Fibroblast of skin of abdomen (primary cell): ENCODE data around the gene TYSND1.
"Not testable (repeated sequence)": the region's sequence is repeated elsewhere in the genome, so short reads cannot be mapped to it uniquely, and the experiment has no call there.

Experiments
- DNase-seq: peaks from one replicate; pipeline ENCODE4 v3.0.0-alpha.2; 2013

The TYSND1 gene

DNA sequence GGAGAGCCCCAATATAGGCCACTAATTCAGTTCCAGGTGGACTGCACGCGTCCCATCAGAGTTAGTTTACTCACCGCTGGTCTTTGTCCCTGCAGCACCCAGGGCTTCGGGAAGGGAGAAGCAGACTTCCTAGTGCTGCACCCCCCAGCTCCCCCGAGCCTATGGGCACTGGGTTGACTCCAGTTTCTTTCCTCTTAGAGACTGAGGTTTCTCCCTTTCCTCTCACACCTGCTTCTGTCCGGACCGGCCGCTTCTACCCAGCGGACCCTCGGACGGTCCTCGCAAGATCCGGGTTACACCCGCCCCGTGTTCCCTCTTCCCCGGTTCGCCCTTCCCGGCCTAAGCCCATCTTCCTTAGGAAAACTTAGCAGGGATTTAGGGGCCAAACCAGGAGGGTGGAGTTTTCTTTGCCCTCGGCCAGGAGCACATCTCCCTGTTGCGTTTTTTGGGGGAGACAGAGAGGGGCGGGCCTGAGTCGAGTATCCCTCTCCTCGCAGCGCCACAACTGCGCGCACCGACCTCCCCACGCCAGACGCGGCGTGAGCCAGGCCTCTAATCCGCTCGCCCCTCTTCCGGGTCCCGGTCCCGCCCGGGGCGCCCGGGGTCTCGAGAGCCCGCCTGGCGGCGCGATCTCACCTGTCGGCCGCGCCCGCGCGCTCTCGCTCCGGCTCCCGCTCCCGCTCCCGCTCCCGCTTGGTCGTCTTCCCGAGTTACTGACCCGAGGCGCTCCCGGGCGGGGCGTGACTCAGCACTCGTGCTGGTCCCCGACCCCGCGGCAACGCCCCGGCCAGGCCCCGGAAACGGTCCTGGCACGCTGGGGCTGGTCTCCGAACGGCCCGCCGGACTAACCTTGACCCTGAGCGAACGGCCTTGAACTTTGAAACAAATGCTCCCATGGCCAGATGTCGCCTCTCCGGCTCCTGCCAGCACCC lies 14.1 kb downstream of the TYSND1 start, which contains the start of gene AIFM2:
AIFM2 (minus strand) TSS at position 728 of the 932 bp plus-strand sequence. CDS start 8,741 bp downstream, outside the sequence.
- DNase-seq = peak; percentile 56

DNA sequence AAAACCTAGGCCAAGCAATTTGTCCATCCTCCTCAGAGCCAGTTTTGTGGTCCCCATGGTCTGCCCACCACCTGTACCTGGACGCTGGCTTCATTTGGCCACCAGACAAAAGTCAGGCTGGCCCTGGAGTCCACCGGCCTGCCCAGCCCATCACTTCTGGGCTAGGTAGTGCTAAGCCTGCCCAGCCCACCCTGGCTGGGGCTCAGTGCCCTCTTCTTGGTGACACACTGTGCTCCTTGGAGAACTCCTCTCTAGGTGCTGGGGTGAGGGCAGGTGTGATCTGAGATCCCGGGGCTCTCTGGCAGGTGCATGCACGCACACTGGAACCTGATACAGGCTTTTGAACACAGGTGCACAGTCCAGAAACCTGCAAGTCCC lies 15.0 kb downstream of the TYSND1 start:
- no peak for DNase-seq

DNA sequence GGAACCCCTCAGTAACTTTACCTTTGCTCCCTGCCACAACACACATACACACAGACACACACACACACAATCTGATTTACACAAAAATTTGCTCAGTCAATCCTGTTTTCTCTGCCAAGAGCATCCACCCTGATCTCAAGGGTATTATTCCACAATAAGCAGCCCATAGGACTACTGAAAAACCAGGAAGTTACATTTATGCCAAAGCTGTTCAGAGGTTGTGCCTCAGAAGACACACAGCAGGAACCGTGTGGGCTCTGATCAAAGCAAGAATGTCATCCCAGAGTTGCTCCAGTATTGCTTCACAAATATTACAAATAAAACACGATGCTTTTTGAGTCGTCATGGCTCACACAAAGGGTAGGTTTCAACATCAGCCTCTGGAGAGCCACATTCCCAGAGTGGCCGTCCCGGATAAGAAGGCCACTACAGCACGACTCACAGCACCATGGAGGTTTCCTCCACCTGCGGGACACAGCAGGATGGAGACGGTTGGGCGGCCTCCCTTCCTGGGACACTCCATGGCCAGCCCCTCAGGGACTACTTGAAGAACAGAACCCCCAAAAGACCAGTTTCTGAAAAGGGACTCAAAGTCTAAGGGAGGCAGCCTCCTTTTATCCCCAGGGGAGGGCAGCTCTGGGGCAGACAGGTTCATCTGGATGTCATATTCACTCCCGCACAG lies 15.5 kb downstream of the TYSND1 start:
- peak; percentile 42 for DNase-seq

DNA sequence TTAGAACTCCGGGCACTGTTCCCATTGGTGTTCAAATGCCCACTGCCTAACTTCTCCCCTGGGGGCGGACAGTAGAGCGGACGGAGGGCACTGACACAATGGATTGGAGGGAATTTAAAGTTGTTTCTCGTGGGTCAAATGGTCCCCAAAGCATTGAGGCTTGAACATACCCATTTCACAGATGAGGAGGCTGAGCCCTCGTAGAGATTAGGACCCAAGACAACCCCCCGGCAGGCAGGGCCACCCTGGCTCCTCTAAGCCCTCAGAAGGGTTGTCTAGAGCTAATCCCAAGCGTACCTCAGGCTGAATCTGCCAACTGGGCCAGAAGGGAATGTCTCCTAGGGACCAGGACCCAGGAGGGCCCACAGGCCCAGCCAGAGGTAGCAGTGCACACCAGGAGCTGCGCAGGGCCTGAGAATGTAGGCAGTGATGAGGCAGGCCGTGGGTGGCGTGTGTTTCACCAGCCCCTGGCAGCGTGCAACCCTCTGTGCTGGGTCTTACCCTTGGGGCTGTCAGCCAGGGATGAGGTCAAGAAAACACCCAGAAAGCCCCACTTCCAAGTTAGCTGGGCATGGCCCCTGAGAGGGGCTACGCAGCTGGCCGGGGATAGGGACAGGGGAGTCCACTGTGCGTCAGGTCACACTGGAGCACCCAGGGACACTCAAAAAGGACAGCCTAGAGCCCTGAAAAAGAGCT lies 19.7 kb downstream of the TYSND1 start:
- no peak for DNase-seq

DNA sequence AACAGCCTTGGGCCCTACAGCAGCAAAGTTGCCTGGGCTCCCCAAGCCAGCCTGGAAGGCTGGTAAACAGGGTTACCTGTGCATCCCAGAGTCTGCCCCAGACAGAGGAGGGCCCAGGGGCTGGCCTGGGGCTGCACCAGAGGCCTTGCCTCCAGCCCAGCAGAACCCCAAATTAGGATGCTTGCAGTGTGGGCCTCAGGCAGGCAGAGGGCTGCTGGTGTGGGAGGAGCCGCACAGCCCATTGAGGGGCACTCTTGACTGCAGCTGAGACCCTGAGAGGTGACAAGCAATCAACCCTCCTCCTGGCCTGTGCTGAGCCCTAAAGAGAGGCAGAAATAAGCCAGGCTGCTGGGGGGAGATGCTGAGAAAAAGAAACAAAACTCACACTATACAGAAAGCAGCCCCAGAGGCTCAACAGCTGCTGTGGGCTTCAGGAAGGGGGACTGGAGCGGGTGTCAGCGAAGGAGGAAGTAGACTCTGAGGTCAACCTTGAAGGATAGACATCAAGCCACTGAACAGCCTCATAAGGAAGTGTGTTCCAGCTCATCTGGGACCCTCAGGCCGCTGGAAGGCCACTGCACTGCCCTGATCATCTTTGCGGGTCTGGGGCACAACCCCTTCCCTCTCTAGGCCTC lies 20.5 kb downstream of the TYSND1 start:
- DNase-seq = no peak

DNA sequence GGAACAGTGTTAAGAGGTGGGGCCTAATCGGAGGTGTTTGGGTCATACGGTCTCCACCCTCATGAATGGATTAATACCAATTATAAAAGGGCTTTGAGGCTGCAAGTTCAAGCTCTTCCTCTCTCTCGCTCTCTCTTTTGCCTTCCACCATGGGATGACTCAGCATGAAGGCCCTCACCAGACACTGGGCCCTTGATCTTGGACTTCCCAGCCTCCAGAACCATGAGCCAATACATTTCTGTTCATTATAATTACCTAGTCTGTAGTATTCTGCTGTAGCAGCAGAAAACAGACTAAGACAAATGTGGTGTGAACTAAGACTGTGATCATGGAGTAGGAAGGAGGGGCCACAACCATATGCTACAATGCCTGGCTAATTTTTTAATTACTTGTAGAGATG lies 21.6 kb downstream of the TYSND1 start:
- DNase-seq = no peak

DNA sequence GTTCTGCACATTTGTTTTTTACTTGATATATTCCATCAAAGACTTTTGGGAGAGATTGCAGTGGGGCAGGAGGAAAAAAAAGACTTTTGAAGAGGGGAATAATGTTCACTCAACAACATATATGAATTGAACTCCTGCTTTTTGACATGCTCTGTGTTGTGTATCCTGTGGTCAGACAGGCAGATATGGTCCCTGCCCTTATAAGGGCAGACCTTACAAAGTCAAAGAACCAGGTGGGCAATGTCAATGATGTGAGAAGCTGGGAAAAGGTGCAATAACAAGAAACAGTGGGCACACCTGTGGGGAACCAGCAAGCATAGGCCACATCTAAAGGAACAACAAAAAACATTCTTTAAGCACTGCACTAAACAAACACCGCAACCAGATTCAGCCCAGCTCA lies 22.1 kb downstream of the TYSND1 start:
- DNase-seq = no peak

DNA sequence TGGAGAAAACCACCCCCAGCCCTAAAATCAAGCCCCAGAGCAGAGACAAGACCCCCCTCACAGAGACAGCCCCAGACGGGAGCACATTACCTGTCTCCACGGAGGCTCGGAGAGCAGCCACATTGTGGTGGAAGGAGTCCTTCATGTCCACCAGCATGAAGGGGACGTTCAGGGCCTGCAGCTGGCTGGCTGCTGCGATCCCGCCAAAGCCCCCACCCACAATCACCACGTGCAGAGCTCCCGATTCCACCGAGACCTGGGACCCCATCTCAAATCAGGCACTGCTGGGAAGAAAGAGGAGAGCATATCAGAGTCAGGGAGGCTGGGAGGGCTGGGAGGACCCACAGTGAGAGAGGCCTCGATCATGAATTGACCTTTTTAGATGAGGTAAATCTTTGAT lies 22.7 kb downstream of the TYSND1 start:
- DNase-seq = no peak

DNA sequence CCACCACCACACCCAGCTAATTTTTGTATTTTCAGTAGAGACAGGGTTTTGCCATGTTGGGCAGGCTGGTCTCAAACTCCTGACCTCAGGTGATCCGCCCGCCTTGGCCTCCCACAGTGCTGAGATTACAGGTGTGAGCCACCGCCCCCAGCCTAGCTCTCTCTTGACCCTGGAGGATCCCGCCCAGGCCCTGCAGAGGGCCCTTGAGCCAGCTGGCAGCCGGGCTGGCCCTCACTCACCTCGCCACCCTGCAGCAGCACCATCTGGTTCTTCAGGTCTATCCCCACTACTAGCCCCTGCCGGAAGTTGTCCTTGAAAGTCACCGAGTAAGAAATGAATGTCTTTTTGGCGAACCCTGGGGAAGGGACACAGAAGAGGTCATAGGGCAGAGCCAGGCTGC lies 23.3 kb downstream of the TYSND1 start:
- not testable (repeated sequence) for DNase-seq

DNA sequence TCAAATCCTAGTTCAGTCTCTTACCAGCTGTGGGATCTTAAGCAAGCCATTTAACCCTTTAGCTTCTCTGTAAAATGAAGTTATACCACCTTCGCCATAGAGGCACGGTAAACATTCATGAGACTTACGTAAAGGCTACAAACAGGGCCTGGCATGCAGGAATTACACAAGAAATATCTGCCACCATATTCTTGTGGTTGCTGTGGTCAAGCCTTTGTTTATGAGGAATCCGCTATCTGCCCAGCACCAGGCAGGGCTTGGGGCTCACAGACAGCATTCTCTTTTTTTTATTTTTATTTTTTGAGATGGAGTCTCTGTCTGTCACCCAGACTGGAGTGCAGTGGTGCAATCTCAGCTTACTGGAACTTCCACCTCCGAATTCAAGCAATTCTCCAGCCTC lies 23.8 kb downstream of the TYSND1 start:
- no peak for DNase-seq

DNA sequence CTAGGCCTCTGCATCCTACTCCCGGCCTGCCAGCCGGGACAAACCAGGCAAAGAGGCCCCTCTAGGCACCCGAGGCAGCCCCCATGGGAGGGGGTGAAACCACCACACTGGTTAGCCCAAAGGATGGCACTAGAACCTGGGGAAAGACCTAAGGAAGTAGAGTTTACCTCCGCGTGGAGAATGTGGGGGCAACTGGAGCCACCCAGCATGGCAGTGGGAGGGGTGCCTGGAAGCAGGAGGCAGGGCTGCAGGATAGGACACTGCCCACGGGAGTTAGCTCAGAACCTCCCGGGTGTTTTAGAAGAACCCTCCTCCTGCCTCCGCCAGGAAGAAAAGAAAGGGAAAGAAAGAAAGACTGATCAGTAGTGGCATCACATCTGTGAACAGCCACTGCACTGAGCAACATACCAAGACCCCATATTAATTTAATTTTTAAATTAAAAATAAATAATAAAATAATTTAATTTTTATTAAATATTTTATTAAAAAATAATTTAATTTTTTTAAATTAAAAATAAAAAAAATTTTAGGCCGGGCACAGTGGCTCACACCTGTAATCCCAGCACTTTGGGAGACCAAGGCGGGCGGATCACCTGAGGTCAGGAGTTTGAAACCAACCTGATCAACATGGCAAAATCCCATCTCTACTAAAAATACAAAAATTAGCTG lies 25.1 kb downstream of the TYSND1 start:
- no peak for DNase-seq

DNA sequence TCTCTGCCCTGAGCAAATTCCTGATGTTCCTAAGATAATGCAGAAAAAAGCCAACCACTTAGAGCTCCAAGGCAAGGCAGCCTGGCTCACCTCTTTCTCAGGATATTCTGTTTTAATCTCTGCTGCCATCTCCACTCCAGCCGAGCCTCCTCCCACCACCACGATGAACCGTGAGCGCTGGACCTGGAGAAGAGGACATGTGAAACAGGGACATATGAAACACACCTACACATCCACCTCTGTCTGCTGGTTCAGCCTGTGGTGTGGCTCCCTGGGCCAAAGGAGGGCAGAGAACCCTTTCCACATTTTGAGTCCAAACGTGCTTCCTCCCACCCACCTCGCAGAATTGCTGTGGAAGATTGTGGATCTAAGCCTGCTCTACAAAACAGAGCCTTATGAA lies 26.1 kb downstream of the TYSND1 start:
- DNase-seq = no peak

DNA sequence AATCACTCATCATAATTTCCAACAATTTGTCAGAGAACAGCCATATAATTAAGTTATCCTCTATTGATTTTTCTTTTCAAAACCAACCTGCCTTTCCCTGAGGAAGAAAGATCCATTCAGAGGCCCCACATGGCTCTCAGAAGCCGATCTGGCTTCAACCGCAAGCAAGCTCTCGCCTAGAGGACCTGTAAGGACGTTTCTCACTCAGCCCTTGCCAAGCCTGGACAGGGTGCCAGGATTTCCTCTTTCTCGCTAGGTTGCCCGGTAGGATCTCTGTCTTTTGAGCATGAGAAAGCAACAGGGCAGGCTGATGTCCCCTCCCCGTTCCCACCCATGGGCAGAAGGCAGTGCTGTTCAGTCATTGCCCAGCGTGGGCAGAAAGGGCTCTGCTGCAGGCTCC lies 26.9 kb downstream of the TYSND1 start:
- DNase-seq = no peak

DNA sequence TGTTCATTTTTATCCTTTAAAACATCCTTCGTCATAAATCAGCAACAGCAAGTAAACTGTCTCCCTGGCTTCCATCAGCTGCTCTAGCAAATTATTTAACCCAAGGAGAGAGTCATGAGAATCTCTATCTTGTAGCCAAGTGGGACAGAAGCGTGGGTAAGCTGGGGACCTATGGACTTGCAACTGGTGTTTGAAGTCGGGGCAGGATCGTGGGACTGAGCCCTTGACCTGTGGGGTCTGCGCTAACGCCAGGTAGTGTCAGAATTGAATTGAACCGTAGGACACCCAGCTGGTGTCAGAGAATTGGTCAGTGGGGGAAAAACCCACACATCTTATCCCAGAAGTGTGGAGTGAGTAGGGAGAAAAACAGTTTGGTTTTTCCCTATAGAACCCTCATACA lies 27.3 kb downstream of the TYSND1 start:
- DNase-seq = no peak

DNA sequence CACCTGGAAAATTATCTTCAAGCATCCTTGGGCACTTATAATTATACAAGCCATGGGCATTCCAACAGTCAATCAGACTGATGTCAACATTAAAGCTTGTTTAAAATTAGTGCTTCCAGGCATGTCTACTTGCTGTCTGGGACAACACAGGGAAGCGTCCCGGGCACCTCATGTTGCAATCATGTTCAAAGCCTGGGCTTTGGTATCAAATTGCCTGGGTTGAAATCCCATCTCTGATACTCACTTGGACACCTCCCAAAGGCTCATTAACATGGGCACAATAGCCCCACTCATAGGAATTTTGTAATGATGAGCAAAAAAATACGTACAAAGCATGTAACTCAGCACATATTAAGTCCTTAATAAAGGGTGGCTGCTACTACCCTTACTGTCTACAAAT lies 28.3 kb downstream of the TYSND1 start:
- no peak for DNase-seq

DNA sequence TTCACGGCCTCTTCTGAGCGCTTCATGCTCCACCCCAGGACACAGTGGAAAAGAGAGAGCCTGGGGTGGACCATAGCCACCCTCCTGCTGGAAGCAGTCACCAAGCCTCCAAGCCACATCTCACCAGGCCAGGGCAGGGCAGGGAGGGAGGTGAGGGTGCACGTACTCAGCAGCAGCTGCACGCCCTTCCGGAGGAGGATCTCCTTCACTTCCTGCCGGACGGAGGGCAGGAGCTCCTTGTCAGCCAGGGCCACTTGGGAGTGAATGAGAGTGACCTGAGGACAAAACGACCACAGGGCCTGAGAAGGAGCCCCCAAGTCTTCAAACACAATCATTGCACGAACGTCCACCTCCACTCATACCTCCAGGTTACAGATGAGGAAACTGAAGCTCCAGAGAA lies 28.9 kb downstream of the TYSND1 start:
- no peak for DNase-seq

DNA sequence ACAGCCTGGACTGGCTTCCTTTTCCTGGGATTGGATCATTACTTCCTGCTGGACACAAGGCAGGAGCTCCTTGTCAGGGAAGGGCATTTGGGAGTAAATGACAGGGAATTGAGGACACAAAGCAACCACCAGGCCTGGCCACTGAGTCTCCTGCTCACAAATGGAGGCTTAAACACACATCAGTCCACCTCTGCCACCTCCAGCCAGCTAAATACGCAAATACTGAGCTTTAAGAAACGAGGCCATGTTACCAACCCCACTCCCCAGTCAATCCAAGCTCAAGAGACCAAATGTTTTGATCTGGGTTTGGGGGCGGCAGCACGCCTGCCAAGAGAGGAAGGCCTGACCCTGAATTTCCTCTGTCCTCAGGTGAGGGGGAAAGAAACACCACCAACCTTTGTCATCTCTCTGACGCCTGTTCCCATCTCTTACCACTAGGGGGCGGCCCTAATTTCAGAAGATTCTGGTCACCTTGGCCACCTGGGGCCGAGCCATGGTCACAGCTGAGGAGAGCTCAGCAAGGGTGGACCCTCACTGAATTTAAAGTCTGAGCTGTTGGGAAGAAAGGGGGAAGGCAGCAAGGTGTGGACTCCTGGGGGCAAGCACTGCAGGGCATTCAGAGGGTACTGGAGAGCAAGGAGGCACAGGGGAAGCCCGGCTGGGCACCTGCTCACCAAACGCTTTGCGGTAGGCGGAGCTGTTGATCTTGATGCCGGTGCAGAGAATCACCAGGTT lies 30.4 kb downstream of the TYSND1 start:
- peak; percentile 16 for DNase-seq

DNA sequence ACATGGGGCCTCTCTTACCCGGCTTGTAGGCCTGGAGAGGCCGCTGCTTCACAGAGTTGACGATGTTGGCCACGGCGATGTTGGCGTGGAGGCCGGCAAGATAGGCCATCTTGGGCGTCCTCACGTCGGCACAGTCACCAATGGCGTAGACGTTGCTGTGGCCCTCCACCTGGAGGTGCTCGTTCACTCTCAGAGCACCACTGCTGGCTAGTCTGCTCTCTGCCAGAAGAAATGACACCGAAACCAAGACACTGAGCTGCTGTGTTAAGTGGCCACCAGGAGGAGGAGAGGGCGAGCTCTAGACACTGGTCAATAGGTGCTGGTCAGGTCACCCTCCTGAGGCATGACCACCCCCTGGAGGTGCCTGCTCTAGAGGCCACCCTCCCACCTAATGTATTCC lies 31.6 kb downstream of the TYSND1 start:
- DNase-seq = no peak

DNA sequence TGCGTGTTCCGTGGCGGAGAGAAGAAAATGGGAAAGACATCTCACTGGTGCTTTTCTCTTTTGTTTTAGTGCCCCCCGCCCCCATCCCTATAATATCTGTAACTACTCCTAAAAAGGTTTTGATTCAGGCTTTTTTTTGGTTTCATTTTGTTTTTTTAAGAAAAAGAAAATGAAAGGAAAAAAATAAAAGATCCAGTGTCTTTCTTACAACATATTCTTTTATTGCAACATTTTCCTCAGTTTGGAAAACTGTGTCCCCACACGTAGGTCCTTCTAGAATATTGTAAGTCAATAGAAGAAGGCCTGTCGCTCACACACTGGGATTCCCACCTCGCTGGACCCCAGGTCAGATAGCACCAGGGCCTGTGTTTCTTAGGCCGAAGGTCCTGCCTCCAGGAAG lies 34.4 kb downstream of the TYSND1 start:
- no peak for DNase-seq

DNA sequence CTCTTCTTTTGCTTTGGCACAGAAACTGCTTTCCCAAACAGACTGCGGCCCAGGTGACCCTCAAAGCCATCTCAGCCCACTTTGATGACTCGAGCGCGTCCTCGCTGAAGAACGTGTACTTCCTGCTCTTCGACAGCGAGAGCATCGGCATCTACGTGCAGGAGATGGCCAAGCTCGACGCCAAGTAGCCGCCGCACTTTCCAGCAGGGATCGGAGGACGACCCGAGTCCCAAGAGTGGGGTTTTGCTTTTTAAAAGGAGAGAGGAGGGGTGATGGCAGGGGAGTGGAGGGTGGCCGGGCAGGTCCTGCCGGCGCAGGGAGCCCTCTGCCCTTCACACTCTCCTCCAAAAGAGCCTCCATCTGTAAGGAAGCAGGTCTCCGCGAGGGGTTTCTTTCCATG lies 35.0 kb downstream of the TYSND1 start:
- no peak for DNase-seq

DNA sequence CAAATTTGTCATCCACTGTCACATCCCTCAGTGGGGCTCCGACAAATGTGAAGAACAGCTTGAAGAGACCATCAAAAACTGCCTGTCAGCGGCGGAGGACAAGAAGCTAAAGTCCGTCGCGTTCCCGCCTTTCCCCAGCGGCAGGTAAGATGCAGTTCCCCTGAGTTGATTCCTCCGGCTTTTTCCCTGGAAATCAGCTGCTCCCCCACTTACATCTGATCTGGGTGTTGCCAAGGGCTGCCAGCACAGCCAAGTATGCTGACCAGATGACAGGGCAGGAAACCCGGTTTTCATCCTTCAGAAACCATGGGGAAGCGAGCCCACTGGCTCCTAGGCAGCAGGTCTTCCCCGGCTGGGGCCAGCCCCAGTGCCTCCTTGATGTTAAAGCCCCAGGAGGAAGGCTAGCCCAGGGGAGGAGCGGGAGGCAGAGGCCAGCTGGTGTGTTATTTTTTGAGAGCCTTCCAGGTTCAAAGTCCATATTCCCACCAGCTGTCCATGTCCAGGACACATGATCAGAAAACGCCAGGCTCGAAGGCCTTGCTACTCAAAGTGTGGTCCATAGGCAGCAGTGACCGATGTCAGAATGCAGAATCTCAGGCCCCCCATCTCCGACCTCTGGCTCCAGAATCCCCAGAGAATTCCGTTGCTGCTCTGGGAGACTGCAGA lies 37.3 kb downstream of the TYSND1 start:
- DNase-seq = no peak
